ENCODE data around the gene IL24. TPM values are rescaled to one million over a fixed set of nuclear protein-coding genes. Genes with fewer than 3 reads are reported as not detected.

The IL24 gene
- total RNA-seq, 1 donor from 2014 or later: not detected

DNA sequence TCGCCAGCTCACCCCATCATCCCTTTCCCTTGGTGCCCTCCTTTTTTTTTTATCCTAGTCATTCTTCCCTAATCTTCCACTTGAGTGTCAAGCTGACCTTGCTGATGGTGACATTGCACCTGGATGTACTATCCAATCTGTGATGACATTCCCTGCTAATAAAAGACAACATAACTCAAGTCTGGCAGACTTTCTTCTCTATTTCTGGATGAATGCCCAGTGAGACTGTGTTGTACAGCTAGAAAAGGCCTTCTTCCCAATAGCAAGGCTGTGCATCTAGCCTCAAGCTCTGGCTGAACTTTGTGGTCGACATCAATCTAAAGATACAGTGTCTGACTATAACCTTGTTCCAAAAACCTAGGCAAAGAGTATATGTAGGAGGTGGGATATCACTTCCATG lies 6.4 kb downstream of the IL24 start:
- H3K27ac Mint-ChIP-seq (ENCODE audit: unreplicated experiment): no peak overlapping the region
- H3K27me3 Mint-ChIP-seq (ENCODE audit: unreplicated experiment): peaks cover 4% of the 10 kb centered on the region
- H3K9me3 Mint-ChIP-seq (ENCODE audit: unreplicated experiment): no peaks in the 10 kb centered on the region
- DNase-seq (ENCODE audit: extremely low spot score, unreplicated experiment): no peak
- H3K36me3 Mint-ChIP-seq (ENCODE audit: unreplicated experiment): no peaks in the 10 kb centered on the region
- TF ChIP-seq, protein P1, sequence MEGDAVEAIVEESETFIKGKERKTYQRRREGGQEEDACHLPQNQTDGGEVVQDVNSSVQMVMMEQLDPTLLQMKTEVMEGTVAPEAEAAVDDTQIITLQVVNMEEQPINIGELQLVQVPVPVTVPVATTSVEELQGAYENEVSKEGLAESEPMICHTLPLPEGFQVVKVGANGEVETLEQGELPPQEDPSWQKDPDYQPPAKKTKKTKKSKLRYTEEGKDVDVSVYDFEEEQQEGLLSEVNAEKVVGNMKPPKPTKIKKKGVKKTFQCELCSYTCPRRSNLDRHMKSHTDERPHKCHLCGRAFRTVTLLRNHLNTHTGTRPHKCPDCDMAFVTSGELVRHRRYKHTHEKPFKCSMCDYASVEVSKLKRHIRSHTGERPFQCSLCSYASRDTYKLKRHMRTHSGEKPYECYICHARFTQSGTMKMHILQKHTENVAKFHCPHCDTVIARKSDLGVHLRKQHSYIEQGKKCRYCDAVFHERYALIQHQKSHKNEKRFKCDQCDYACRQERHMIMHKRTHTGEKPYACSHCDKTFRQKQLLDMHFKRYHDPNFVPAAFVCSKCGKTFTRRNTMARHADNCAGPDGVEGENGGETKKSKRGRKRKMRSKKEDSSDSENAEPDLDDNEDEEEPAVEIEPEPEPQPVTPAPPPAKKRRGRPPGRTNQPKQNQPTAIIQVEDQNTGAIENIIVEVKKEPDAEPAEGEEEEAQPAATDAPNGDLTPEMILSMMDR (IDR thresholded peaks at IDR 0.05): no peak
- no peak overlapping the region for H3K4me3 Mint-ChIP-seq (ENCODE audit: unreplicated experiment)
- peaks cover 3% of the 10 kb centered on the region for H3K4me1 Mint-ChIP-seq (ENCODE audit: unreplicated experiment)

DNA sequence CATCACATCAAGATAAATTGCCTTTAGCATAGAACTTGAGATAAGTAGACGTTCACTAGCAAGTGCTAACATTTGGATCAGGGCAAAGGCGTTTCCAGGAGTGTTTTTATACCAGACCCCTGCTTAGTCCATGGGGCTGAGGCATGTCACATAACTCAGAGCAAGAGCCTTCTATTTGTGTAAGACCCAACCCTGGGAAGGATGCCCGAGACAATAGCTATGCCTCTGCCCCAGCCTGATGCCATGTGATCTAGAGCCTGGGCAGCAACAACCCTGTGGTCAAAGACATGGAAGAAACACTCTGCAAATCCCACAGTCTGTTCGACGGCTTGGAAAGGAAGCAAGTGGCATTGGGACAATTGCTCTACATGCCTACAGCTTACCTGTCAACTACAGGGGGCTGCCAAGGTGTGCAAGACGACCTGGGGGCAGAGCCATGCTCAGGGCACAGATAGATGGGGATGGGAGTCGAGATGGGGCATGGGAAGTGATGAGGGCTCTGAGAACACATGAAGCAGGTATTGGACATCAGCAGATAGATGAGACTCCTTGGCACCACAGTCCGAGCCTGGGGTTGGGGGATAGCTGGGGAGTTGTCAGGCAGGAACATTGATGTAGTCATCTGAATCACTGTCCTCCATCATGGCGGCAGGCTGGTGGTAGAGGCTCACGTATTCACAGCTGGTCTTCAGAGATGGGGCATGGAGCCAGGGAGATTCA lies 7.3 kb downstream of the IL24 start:
- Mint-ChIP-seq H3K36me3 (ENCODE audit: unreplicated experiment) (no peaks in the 10 kb centered on the region), H3K27ac (ENCODE audit: unreplicated experiment) (no peak overlapping the region), H3K9me3 (ENCODE audit: unreplicated experiment) (no peaks in the 10 kb centered on the region), H3K4me3 (ENCODE audit: unreplicated experiment) (no peak overlapping the region), H3K4me1 (ENCODE audit: unreplicated experiment) (peaks cover 6% of the 10 kb centered on the region), H3K27me3 (ENCODE audit: unreplicated experiment) (peaks cover 9% of the 10 kb centered on the region)
- TF ChIP-seq, protein P1 (IDR thresholded peaks at IDR 0.05): no peak
- no peak for DNase-seq (ENCODE audit: extremely low spot score, unreplicated experiment)

DNA sequence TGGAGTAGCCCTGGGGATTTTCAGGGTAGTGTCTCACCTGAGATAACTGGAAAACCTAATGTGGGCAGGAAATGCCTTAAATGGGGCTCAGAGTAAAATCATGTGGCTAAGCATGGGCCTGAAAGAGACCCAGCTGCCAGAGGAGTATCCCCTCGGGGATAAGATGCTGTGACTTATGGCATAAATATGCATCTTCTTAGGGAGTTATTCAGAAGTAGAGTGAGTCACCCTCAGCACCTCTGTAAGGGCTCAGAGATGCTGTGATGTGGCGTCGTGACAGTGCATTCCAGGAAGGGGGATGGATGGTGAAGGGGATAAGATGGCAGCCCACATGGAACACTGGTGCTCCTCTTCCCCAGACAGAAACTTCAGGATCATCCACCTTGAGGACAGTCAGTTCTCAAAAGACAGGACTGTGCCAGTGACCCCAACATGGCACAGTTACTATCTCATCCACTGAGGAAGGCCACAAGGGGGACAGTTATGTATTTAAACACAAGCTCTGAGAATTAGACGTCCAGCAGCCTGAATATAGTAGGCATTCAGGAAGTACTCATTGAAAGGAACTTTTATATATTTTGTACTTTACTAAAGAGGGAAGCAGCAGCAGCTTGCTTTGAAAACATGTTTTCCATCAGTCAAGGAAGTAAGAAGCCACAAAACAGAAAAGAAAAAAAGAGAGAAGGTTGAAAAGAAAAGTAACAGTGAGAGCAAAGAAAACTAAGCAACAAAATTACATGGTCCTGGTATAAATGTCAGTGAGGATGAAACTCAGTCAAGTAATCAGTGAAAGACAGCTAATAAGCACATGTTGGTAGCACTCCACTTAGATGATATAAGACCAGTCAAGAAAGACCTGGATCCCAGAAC lies 8.3 kb downstream of the IL24 start:
- DNase-seq (ENCODE audit: extremely low spot score, unreplicated experiment): no peak
- no peaks in the 10 kb centered on the region for H3K36me3 Mint-ChIP-seq (ENCODE audit: unreplicated experiment)
- TF ChIP-seq, protein P1 (IDR thresholded peaks at IDR 0.05): no peak
- no peaks in the 10 kb centered on the region for H3K9me3 Mint-ChIP-seq (ENCODE audit: unreplicated experiment)
- H3K27ac Mint-ChIP-seq (ENCODE audit: unreplicated experiment): no peak overlapping the region
- H3K4me3 Mint-ChIP-seq (ENCODE audit: unreplicated experiment): no peak overlapping the region
- H3K27me3 Mint-ChIP-seq (ENCODE audit: unreplicated experiment): peaks cover 14% of the 10 kb centered on the region
- H3K4me1 Mint-ChIP-seq (ENCODE audit: unreplicated experiment): peaks cover 6% of the 10 kb centered on the region

DNA sequence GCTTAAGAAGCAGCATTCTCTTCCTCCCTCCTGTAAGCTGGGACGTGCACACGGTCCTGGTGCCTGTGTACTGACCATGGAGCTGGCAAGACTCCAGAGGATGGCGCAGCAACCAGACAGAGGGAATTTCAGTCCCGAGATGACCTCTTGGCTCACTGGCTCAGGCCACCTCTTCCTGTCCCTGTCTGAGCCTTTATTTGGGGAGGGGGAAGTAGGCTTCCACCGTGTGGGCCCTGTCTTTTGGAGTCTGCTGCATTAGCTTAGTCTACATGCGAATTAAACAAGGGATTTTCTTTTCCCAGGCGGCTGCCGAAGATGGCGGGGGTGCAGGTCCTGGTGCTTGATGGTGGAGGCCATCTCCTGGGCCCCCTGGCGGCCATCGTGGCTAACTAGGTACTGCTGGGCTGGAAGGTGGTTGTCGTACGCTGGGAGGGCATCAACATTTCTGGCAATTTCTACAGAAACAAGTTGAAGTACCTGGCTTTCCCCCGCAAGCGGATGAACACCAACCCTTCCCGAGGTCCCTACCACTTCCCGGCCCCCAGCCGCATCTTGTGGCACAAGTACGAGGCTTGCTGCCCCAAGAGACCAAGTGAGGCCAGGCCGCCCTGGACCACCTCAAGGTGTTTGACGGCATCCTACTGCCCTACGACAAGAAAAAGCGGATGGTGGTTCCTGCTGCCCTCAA lies 10.2 kb downstream of the IL24 start:
- Mint-ChIP-seq H3K9me3 (ENCODE audit: unreplicated experiment) (no peaks in the 10 kb centered on the region), H3K4me1 (ENCODE audit: unreplicated experiment) (peaks cover 6% of the 10 kb centered on the region), H3K27me3 (ENCODE audit: unreplicated experiment) (peaks cover 20% of the 10 kb centered on the region), H3K4me3 (ENCODE audit: unreplicated experiment) (no peak overlapping the region), H3K36me3 (ENCODE audit: unreplicated experiment) (no peaks in the 10 kb centered on the region), H3K27ac (ENCODE audit: unreplicated experiment) (no peak overlapping the region)
- TF ChIP-seq, protein P1 (IDR thresholded peaks at IDR 0.05): no peak
- DNase-seq (ENCODE audit: extremely low spot score, unreplicated experiment): no peak
